HS-27A (cell line): ENCODE results near the gene WBP11.

Experiments used
- DNase-seq: peaks from one replicate; pipeline ENCODE4 v3.0.0-alpha.2; 2012; ENCODE audit warnings: low read depth, missing footprints

WBP11 gene

GRCh38 chr12:14803011-14803829 is at the start of gene WBP11, which contains the start of gene C12orf60:
Gene WBP11 (minus strand): TSS chr12:14803478. CDS start chr12:14801383, 2,095 bp downstream.
Gene C12orf60 (plus strand): TSS chr12:14803670. CDS start chr12:14822936, 19,266 bp downstream.
- DNase-seq = peak; percentile 99

GRCh38 chr12:14852880-14853279 is 49.6 kb upstream of the WBP11 start:
- DNase-seq = no peak

- DNase-seq = no peak
Observed at GRCh38 chr12:14850929-14851663, 47.8 kb upstream of the WBP11 start.

- no peak for DNase-seq
Observed at GRCh38 chr12:14849661-14850060, 46.4 kb upstream of the WBP11 start.

GRCh38 chr12:14846876-14847580 is 43.8 kb upstream of the WBP11 start:
- no peak for DNase-seq

- no peak for DNase-seq
Observed at GRCh38 chr12:14846042-14846587, 42.8 kb upstream of the WBP11 start.

GRCh38 chr12:14845350-14845750 is 42.1 kb upstream of the WBP11 start:
- DNase-seq = no peak

GRCh38 chr12:14844401-14844800 is 41.1 kb upstream of the WBP11 start:
- no peak for DNase-seq

- DNase-seq = no peak
Observed at GRCh38 chr12:14843425-14843887, 40.2 kb upstream of the WBP11 start, which contains the start of gene ART4. Gene ART4 (minus strand): TSS chr12:14843526. CDS start chr12:14843113, 413 bp downstream.

GRCh38 chr12:14842315-14842714 is 39.0 kb upstream of the WBP11 start:
- DNase-seq = no peak

- DNase-seq = peak; percentile 78
Observed at GRCh38 chr12:14841761-14842160, 38.5 kb upstream of the WBP11 start.

- no peak for DNase-seq
Observed at GRCh38 chr12:14840616-14841015, 37.3 kb upstream of the WBP11 start.

GRCh38 chr12:14839262-14839661 is 36.0 kb upstream of the WBP11 start:
- no peak for DNase-seq

- DNase-seq = peak; percentile 89
Observed at GRCh38 chr12:14836336-14837210, 33.3 kb upstream of the WBP11 start.

- no peak for DNase-seq
Observed at GRCh38 chr12:14834509-14834908, 31.2 kb upstream of the WBP11 start.

GRCh38 chr12:14833952-14834351 is 30.7 kb upstream of the WBP11 start:
- DNase-seq = no peak

GRCh38 chr12:14833336-14833735 is 30.1 kb upstream of the WBP11 start:
- no peak for DNase-seq

- DNase-seq = no peak
Observed at GRCh38 chr12:14828892-14829291, 25.6 kb upstream of the WBP11 start.

- no peak for DNase-seq
Observed at GRCh38 chr12:14827043-14827442, 23.8 kb upstream of the WBP11 start.

GRCh38 chr12:14826491-14826890 is 23.2 kb upstream of the WBP11 start:
- DNase-seq = no peak

- no peak for DNase-seq
Observed at GRCh38 chr12:14825256-14825655, 22.0 kb upstream of the WBP11 start.
